ENCODE data around the gene AGTRAP. TPM values are rescaled to one million over a fixed set of nuclear protein-coding genes. Genes with fewer than 3 reads are reported as not detected.

AGTRAP gene
- total RNA-seq, 2 experiments from 2014 or later, result 21.3 to 21.8 TPM

- no peaks in the 10 kb centered on the region for H3K4me1 Mint-ChIP-seq (ENCODE audit: low read depth)
- peaks cover 71% of the 10 kb centered on the region for H3K36me3 Mint-ChIP-seq (ENCODE audit: low read depth)
- ChIA-PET CTCF (interaction anchor here (0.7 kb wide), 1 partner anchor 28 kb away, joined by 3 read pairs; no protein-coding TSS in a partner anchor), POLR2A (no interaction called here)
- intact Hi-C loops (cut with DNase I, micrococcal nuclease), result no loop called here
- Histone ChIP-seq H3K36me3 (ENCODE audit: insufficient read depth, low read length) (peaks cover 69% of the 10 kb centered on the region), H3K27me3 (ENCODE audit: control insufficient read depth in 1 of 2, insufficient read depth in 2 of 2, low read length in 2 of 2) (no peaks in the 10 kb centered on the region), H3K9me3 (ENCODE audit: control insufficient read depth in 1 of 2, insufficient read depth in 1 of 2, low read length in 2 of 2) (no peaks in the 10 kb centered on the region), H3K4me1 (ENCODE audit: insufficient read depth, low read length) (peaks cover 7% of the 10 kb centered on the region), H3K4me3 (ENCODE audit: low read length) (no peak overlapping the region), H3K27ac (ENCODE audit: low read depth in 1 of 2, low read length in 2 of 2) (no peak overlapping the region)
- TF ChIP-seq, protein P1, sequence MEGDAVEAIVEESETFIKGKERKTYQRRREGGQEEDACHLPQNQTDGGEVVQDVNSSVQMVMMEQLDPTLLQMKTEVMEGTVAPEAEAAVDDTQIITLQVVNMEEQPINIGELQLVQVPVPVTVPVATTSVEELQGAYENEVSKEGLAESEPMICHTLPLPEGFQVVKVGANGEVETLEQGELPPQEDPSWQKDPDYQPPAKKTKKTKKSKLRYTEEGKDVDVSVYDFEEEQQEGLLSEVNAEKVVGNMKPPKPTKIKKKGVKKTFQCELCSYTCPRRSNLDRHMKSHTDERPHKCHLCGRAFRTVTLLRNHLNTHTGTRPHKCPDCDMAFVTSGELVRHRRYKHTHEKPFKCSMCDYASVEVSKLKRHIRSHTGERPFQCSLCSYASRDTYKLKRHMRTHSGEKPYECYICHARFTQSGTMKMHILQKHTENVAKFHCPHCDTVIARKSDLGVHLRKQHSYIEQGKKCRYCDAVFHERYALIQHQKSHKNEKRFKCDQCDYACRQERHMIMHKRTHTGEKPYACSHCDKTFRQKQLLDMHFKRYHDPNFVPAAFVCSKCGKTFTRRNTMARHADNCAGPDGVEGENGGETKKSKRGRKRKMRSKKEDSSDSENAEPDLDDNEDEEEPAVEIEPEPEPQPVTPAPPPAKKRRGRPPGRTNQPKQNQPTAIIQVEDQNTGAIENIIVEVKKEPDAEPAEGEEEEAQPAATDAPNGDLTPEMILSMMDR (IDR thresholded peaks at IDR 0.05), result no peak
- H3K9me3 Mint-ChIP-seq, result no peaks in the 10 kb centered on the region
- no peak overlapping the region for H3K4me3 Mint-ChIP-seq
- no peak overlapping the region for H3K27ac Mint-ChIP-seq
- no peak for DNase-seq
- H3K27me3 Mint-ChIP-seq, result no peaks in the 10 kb centered on the region
- ATAC-seq (ENCODE audit: poor library complexity), result no peak
Observed at GRCh38 chr1:11796036-11796828, 60.3 kb downstream of the AGTRAP start.

GRCh38 chr1:11797525-11798216, 61.7 kb downstream of the AGTRAP start:
- H3K27ac ChIP-seq (ENCODE audit: low read depth in 1 of 2, low read length in 2 of 2), result no peak overlapping the region
- TF ChIP-seq, protein P1 (IDR thresholded peaks at IDR 0.05), result no peak
- H3K27me3 ChIP-seq (ENCODE audit: control insufficient read depth in 1 of 2, insufficient read depth in 2 of 2, low read length in 2 of 2), result no peaks in the 10 kb centered on the region
- H3K4me3 ChIP-seq (ENCODE audit: low read length), result no peak overlapping the region
- peaks cover 66% of the 10 kb centered on the region for H3K36me3 ChIP-seq (ENCODE audit: insufficient read depth, low read length)
- Mint-ChIP-seq H3K9me3 (no peaks in the 10 kb centered on the region), H3K27ac (no peak overlapping the region), H3K27me3 (no peaks in the 10 kb centered on the region), H3K4me3 (no peak overlapping the region), H3K36me3 (ENCODE audit: low read depth) (peaks cover 61% of the 10 kb centered on the region), H3K4me1 (ENCODE audit: low read depth) (peaks cover 8% of the 10 kb centered on the region)
- intact Hi-C loops (cut with DNase I, micrococcal nuclease), result no loop called here
- CTCF ChIA-PET, result no interaction called here
- DNase-seq (peak in 1 of 14 experiments; percentile 16), ATAC-seq (ENCODE audit: poor library complexity) (no peak)
- H3K9me3 ChIP-seq (ENCODE audit: control insufficient read depth in 1 of 2, insufficient read depth in 1 of 2, low read length in 2 of 2), result no peaks in the 10 kb centered on the region
- H3K4me1 ChIP-seq (ENCODE audit: insufficient read depth, low read length), result peaks cover 17% of the 10 kb centered on the region
- POLR2A ChIA-PET, result no interaction called here

DNA sequence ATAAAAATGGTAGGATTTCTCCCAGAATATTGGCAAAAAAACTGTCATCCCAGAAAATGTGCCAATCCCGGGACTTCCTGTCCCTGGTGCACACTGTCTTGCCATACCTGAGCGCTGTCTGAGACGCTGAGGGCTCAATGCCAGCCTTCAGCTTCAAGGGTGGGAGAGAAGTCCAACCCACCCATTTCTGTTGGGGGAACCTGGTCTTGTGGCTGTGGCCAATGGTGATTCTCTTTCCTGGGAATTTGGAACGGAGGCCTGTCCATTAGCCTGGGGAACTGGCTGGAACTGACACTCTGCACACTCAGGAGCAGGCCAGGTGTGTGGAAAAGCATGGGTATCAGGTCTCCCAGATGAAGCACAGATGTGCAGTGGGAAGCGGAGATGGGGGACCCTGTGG, 63.2 kb downstream of the AGTRAP start:
- Mint-ChIP-seq H3K27ac (no peak overlapping the region), H3K4me3 (no peak overlapping the region), H3K4me1 (ENCODE audit: low read depth) (peaks cover 23% of the 10 kb centered on the region), H3K36me3 (ENCODE audit: low read depth) (peaks cover 66% of the 10 kb centered on the region), H3K9me3 (no peaks in the 10 kb centered on the region), H3K27me3 (no peaks in the 10 kb centered on the region)
- H3K36me3 ChIP-seq (ENCODE audit: insufficient read depth, low read length), result peaks cover 61% of the 10 kb centered on the region
- peaks cover 31% of the 10 kb centered on the region for H3K4me1 ChIP-seq (ENCODE audit: insufficient read depth, low read length)
- ChIA-PET CTCF (no interaction called here), POLR2A (no interaction called here)
- H3K4me3 ChIP-seq (ENCODE audit: low read length), result no peak overlapping the region
- TF ChIP-seq, protein P1 (IDR thresholded peaks at IDR 0.05), result no peak
- DNase-seq (no peak), ATAC-seq (ENCODE audit: poor library complexity) (no peak)
- no peaks in the 10 kb centered on the region for H3K9me3 ChIP-seq (ENCODE audit: control insufficient read depth in 1 of 2, insufficient read depth in 1 of 2, low read length in 2 of 2)
- H3K27me3 ChIP-seq (ENCODE audit: control insufficient read depth in 1 of 2, insufficient read depth in 2 of 2, low read length in 2 of 2), result no peaks in the 10 kb centered on the region
- H3K27ac ChIP-seq (ENCODE audit: low read depth in 1 of 2, low read length in 2 of 2), result no peak overlapping the region
- intact Hi-C loops (cut with DNase I, micrococcal nuclease), result no loop called here

All from CD4-positive, alpha-beta T cell (primary cell).